GM12891 (cell line): ENCODE data around the gene ALPG.

ENCODE experiments used
- POLR2A ChIP-seq: IDR thresholded peaks from 2 replicates; pipeline ENCODE4 v1.6.1; 2011; ENCODE audit warnings: low read depth, low read length, control low read depth
- POLR2AphosphoS5 ChIP-seq: IDR thresholded peaks from 2 replicates; pipeline ENCODE4 v1.6.1; 2011; ENCODE audit warnings: low read depth, low read length, control low read depth
- POU2F2 ChIP-seq: IDR thresholded peaks from 2 replicates; pipeline ENCODE4 v1.6.1; 2011; ENCODE audit warnings: low read depth, mild to moderate bottlenecking, control low read depth, low read length, moderate library complexity
- TAF1 ChIP-seq: IDR thresholded peaks from 2 replicates; pipeline ENCODE4 v1.6.1; 2011; ENCODE audit warnings: low read depth, low read length, control low read depth

GRCh38 chr2:232439758-232440135 is 33.1 kb downstream of the ALPG start:
- TF ChIP-seq POLR2A (no peak), POLR2AphosphoS5 (no peak), POU2F2 (no peak), TAF1 (no peak)
